GM19238 (cell line): Measurements from ENCODE around the gene TLE3.
A peak's percentile ranks its signal among the peaks of the same experiment; 100 is the strongest.

Experiments
- DNase-seq: peaks from one replicate; pipeline ENCODE4 v3.0.0; 2011; ENCODE audit warnings: low spot score; ENCODE audit not compliant: insufficient read length

Gene TLE3

DNA sequence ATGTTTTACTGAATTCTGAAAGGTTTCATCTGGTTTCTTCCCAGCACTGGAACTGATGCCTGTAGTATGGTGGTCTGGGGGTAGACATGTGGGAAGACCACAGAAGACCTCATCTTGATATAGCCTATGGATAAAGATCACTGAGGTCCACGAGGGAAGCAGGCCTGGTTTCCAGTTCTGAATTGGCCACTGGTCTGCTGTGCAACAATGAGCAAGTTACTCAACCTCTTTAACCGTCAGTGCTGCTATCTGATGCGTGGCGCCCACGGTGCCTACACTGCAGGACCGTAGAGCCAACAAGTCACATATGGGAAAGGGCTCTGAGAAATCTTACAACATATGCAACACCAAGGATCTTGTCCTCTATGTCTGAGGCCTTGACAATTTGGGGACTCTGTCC, 13.3 kb downstream of the TLE3 start:
- no peak for DNase-seq

GRCh38 chr15:70083946-70084345, 13.8 kb downstream of the TLE3 start:
- peak; percentile 54 for DNase-seq

DNA sequence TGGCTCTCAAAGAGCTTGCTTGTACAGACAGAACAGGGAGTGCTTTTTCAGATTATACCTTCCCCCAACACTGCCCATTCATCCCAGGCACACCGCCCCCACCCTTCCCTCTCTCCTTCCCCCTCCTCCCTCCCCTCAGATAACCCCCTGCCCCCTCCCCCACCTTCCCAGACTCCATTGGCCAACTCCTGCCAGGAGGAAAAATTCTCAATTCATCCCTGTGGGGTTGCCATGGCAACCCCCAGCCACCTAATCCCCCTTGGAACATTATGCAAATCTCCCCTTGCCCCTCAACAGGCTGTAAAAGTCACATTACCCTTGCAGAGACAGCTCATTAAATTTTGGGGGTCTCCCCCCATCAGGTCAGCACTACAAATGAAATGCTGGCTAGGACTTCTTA, 14.3 kb downstream of the TLE3 start:
- no peak for DNase-seq

DNA sequence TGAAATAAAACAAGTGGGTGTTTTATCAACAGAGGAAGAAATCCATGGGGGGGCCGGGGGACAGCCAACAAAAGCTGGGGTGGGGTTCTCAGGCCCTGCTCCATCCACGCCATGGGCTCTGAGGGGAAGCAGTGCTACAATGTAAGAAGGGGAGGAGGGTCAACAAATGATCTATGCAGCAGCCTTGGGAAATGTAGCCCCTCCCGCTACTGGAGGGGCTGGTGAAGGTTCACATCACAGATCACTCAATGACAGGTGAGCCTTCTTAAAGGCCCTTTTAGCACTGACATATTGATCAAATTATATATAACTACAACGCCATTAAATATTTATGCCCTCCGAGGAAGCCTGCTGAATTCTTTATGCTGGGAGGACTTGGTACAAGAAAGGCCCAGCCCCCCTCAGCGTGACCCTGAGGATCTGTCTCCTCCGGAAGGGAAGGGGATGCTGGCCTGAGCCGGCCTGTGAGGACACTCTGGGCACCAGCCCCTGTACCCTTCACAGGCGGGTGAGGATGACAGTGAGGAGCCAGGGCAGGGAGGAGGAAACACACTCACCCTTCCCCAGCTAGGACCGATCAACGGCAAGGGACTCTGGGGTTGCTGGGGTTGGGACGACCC, 15.3 kb downstream of the TLE3 start:
- no peak for DNase-seq

DNA sequence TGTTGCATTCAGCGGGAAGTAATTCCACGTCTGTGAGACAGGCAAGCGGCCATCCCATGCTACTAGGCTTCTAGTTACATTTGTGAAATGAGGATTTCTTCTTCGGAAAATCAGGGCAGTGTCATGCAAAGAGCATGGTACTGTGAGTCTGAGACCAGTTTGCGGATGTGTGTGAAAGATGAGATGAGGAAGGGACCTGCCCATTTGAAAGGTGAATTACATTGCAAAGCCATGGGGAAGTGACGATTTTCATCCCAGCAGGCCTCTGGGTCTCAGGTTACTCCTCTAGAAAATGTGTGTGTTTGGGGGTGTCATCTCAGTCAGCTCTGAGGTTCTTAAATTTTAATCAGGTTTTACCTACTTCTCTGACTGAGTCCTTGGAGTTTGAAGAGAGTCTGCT, 16.1 kb downstream of the TLE3 start:
- DNase-seq: no peak

DNA sequence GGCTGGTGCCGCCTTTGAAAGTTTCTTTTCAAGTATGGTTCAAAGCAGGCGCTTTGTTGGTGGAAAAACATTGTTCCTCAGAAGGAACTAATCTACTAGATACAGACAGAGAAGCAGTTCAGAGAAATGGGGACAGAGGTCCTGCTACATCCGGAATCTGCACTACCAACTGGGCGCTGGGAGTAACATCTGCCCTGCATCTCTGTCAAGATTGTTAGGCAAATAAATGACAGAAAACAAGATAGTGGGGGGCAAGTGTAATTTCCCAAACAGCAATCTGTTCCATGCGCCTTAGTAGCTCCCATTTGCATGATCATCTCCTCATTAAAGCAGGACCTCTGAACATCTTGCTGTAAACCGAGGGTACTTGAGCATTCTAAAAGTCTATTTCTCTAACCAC, 17.4 kb downstream of the TLE3 start:
- no peak for DNase-seq

GRCh38 chr15:70079888-70080287, 17.8 kb downstream of the TLE3 start:
- no peak for DNase-seq

- DNase-seq: no peak
Measured at GRCh38 chr15:70078578-70079417, 18.9 kb downstream of the TLE3 start.

DNA sequence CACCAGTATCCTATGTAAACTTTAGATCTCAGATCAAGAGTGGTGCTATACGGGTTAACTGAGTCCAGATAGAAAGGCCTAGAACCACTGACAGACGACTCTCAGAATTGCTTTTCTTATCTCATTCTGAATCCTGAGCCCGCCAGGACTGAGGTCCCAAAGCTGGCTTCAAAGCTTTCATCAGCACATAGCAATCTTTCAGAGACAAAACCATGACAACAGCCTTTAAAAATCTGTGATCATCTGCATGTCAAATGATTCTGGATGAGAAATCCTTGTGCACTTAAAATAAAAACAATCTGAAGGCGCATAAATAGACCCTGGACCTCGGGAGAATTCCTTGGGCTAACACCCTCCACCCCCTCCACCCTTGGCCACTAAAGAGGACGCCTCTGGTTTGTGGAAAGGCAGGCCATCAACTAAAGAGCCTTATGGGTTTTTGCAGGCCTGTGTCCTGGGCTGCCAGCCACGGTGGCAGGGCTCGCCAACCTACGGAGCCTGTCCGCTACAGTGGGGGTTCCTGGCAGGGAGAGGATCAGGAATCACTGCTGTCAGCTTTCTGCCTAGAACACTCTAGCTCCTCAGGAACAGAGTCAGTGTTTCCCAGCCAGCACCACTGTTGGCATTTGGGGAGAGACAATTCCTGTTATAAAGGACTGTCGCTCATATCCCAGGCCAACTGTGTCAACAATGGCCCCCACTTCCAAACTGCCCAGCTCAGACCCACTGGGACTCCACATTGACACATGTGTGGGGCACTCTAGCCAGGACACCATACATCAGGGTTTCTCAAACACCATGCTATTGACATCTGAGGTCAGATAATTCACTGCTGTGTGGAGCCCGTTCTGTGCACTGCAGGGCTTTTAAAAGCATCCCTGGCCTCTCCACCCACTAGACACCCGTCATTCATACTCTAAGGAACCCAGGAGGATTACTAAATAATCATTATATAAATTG, 20.2 kb downstream of the TLE3 start:
- no peak for DNase-seq

DNA sequence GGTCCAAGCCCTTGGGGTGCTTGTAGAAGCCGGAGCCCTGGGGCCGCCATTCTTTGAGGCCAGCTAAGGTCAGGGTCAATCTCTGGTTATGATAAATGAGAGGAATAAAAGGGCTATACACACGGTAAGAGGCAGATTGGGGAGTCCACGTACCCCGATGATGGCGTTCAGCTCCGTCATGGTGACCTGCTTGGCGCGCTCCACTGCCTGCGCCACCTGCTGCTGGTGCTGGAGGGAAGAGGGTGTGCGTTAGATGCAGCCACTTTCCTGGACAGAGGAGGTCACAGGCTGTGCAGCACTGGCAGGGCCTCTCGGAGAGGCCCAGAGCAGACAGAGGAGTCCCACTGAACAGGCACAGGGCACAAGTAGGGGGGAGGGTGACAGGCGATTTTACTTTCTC, 23.3 kb downstream of the TLE3 start:
- no peak for DNase-seq

GRCh38 chr15:70072479-70072878, 25.2 kb downstream of the TLE3 start:
- DNase-seq: no peak

DNA sequence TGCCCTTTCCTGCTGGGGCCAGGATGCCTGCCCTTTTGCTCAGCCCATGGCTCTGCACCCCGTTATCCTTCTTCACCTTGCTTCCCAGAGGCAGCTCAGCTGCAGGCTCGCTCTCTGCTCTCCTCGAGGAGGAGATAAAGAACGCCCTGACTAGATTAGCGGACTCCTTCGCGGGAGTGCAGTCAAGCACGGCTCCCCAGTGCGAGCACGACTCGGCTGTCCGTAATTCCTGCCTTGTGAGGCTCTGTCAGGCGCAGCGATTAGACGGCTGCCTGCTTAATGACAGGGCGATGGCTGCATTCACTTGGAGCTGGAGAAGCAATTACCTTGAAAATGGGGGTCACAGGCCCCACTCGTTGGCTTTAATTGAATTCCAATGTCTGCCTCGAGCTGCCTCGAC, 25.9 kb downstream of the TLE3 start:
- no peak for DNase-seq

- no peak for DNase-seq
Measured at GRCh38 chr15:70069716-70070115, 28.0 kb downstream of the TLE3 start.

DNA sequence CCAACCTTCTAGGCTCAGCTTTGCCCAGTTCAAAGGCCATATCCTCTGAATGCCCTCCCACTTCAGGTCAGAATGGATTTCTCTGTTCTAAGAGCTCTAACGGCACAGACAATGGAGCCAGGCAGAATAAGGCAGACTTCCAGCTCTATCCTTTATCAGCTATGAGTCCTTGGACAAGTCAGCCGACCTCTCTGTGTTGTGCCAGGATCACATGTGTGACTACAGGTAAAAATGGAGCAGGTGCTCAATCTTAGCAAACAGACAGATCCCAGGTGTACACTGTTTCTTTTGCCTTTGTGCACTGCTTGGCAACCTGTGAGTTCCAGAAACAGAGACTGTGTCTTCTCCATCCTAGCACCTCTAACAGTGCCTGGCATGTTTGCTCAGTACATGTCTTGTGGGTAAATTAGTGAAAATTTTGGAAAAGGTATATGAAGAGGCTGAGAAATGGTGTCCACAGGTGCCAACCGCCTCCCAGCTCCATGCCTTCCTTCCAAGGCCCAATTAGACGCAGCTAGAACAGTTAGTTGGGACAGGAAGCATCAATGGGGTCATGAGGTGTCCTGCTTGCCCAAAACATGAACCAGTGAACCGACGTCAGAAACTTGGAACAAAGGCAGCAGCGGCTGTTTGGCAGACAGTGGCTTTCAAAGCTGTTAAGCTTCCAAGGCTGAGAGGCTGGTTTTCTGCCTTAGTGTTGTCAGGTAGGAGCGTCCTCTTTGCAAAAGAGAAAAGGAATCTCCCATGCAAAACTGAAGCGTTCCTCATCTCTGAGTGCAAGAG, 28.7 kb downstream of the TLE3 start:
- DNase-seq: no peak

- no peak for DNase-seq
Measured at GRCh38 chr15:70067681-70068080, 30.0 kb downstream of the TLE3 start.

- DNase-seq: no peak
Measured at GRCh38 chr15:70067011-70067410, 30.7 kb downstream of the TLE3 start.

- no peak for DNase-seq
Measured at GRCh38 chr15:70066447-70066846, 31.3 kb downstream of the TLE3 start.

DNA sequence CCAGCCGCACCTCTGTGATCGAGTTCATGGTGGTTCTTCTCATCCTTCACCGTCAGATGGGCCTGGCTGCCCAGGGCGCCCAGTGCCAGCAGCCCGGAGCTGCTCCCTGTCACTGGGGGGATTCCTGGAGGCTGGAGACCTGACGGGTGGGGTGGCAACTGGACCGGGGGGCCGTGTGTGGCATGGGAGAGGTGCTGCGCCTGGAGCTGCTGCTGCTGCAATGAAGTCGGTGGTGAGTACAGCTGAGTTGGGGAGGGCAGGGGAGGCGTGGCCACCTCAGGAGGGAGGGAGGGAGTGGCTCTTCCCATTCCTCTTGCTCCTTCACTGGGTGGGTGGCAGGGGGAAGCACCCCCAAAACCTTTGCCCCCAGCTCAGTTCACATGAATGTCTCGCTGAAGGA, 31.7 kb downstream of the TLE3 start:
- DNase-seq: no peak

GRCh38 chr15:70065006-70065722, 32.6 kb downstream of the TLE3 start:
- no peak for DNase-seq

- DNase-seq: no peak
Measured at GRCh38 chr15:70064441-70064840, 33.3 kb downstream of the TLE3 start.

DNA sequence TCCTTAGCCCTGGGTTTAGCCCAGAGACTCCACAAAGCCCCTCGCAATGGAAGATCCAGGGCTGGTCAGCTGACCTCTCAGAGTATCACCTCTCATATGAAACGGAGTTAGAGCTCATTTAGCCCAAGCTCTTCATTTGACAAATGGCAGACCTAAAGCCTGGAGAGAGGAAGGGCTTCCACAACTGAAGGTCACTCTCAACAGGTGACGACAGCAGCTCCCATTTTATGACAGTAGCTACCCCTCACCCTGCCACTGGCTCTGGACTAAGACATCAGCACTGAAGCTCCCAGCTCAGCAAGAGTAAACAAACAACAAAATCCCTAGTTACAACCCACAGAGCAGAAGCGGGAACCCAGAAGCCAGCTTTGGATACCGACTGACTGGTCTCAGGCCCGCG, 33.7 kb downstream of the TLE3 start:
- no peak for DNase-seq
